Stimulated activated CD4-positive, alpha-beta T cell treated with anti-CD3 and anti-CD28 coated beads, Interleukin-15, amount 100 ng/mL, for 48 hours (primary cell): ENCODE measurements around the gene BLNK.

ENCODE experiments used
- DNase-seq, 2 donors: peaks; one replicate each; pipeline ENCODE4 v3.0.0-alpha.2; 2020; ENCODE audit warnings: low read depth in 2 of 2

BLNK gene

DNA sequence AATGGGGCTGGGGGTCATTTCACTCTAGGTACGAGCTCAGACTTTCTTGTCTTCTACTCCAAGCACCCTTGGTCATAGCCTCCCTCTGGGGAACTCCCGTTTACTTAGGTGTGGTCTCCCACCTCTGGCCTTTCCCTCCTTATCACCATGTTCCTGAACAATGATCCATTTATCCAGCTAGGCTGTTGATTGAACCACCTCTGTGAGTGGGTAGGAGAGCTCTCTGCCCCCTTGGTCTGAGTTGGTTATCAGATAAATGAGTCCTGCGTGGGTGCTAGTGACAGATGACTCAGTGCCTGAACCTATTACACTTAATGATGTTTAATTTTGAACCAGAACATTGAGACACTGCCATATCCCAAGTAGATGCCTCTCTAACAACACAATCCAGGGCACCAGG, 9.4 kb downstream of the BLNK start:
- no peak for DNase-seq

DNA sequence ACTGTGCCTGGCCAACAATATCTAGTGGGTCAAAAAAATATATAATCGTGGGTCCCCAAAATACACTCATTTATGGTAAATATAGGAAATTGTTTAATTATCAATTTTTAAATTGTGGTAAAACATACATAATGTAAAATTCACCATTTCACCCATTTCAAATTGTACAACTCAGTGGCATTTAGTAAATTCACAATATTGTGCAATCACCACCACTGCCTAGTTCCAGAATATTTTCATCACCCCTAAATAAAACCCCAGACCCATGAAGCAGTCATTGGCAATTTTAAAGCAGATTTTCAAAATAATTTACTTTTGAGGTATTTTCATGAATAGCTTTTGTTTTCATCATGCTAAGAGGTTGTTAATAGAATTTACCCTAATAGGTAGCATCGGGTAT, 10.2 kb downstream of the BLNK start:
- no peak for DNase-seq

DNA sequence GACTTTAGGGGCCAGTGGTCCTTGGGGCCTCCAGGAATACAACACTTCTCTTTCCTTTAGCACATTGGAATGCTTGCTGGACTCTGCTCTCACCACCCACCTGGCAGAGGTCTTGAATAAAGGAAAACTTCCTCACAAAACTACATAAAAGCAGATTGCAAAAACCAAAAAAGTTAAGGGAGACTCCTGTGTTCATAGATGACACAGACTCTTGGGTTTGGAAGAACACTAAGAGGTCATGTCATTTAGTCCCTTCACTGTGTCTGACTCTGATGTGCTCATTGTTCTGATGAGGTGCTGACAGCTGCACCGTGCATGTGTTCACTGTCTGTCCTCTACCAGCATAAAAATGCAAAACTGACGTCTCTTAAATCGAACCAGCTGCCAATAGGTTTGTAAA, 11.4 kb downstream of the BLNK start:
- no peak for DNase-seq

DNA sequence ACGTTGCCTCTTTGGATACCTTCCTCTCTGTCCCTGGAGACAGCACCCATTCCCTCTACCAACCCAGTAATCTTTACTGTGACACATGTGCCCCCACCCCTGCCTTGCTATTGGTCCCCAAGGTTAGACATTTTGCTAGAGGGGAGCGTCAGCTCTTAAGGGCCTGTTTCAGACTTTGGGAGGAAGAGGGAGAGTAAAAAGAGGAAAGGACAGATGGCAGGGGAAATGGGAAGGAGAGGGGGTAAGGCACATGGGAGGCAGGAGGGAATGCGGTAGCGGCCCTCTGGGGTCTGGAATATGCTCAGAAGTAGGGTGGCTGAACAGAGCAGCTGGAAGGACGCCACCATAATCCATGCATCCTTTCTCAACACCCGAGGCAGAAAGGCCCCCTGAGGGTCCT, 12.2 kb downstream of the BLNK start:
- DNase-seq: no peak

DNA sequence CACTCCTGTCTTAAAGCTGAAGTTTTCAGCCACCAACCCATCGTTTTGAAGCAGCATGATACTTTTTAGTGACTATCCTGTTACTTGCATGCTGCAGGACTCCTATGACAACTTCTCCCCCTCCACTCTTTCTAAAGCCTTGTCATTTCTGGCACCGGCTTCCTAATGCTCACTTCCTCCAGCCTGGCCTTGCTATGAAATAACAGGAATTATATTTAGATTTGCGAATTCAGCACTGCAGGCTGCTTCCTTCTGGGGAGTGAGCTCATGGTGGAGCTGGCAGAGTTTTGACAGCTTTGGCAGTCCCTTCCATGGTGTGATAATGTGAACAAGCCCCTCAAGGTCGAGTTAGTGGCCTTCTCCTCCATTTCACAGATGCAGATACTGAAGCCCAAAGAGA, 13.4 kb downstream of the BLNK start:
- no peak for DNase-seq

DNA sequence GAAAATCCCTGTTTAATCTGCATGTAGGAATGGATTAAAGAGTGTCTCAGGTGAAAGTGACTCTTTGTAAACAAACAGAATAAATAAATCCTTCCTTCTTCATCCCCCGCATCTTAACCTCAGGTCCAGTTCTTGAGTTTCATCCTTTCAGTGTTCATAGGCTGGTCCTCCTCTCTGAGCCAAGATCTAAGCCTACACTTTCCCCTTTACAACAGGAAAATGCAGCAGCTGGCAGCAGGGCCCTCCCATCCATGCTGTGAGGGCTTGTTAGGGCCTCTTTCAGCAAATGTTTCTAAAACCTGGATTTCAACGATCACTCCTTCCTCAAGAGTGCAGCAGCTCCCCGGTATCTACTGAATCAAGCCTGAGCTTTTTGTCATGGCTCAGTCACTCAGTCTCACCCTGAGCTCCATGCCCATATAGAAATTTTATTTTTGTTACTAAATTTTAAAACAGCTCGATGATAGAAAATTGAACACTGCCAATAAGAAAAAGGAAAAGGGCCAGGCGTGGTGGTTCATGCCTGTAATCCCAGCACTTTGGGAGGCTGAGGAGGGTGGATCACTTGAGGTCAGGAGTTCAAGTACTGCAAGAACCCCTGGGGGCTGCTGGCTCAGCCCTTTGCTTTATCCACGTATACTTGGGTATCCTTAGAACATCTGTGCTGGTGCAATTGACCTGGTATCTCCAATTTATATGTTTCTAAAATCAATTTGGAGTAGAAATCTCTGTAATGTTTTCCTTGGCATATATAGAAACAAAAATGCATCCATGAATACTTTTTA, 15.6 kb downstream of the BLNK start:
- DNase-seq: no peak

DNA sequence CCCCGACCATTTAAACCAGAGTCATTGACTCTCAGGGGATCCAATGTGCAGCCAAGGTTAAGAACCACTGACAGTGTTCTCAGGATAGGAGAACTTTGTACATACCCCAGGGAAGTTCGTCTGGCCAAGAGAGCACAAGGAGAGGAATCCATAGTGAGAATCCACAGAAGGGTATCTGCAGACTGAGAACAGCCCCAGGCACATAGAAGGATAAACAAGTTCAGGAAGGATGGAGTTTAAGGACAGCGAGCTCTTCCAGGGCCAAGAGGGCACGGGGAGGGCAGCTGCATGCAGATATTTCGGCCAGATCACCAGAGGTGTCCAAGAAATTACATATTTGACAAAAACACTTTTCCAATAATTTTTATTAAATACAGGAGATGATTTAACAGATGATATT, 16.4 kb downstream of the BLNK start:
- DNase-seq: no peak

DNA sequence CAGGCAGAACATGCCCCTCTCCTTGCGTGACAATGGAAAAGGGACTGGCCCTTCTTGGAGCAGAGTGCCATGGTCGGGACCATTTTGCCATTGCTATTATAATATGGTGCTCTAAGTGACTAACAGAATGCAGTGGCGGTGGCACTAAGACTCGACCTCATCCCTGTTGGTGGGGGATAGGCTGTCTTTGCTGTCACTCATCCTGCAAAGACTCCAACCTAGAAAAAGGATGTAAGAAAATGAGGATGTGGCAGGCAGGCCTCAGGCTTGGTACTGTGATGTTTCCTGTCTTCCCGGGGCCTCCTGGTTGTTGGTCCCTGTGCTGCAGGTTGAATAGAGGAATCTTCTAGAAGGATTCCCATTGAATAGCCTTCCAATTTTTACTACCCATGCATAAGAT, 18.6 kb downstream of the BLNK start:
- DNase-seq: no peak

DNA sequence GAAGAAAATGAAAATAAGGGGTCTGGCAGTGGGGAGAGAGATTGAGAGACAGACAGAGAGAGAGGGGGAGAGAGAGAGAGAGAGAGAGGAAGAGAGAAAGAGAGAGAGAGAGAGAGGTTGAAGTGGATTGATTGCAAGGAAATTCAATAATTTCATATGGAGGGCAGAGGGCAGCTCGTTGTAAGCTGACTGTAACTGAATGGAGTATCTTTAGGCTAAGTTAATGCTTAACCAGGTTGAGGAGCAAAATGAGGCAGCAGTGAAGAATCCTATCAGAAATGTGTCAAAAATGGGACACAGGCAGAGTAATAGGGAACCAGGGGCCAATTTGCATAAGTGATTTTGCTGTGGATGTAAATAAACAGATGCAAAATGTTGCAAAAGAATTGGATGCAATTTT, 21.0 kb downstream of the BLNK start:
- no peak for DNase-seq

DNA sequence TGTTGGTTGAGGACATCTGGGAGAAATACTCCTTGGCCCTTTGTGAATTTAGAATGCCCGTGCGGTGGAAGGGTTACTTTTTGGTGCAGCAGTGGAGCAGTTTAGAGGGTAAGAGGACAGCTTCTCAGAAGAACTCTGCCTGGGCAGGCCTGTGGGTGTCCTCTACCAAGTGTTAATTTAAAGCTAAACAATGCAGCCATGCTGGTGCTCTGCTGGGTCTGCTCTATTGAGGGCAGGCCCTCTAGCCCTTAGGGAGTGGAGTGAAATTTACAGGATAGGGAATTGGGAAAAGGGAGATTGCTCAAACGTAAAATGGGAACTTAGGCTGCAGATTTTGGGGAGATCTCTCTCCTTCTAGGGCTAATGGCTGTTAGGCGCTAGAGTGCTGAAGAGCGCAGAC, 22.1 kb downstream of the BLNK start:
- no peak for DNase-seq

DNA sequence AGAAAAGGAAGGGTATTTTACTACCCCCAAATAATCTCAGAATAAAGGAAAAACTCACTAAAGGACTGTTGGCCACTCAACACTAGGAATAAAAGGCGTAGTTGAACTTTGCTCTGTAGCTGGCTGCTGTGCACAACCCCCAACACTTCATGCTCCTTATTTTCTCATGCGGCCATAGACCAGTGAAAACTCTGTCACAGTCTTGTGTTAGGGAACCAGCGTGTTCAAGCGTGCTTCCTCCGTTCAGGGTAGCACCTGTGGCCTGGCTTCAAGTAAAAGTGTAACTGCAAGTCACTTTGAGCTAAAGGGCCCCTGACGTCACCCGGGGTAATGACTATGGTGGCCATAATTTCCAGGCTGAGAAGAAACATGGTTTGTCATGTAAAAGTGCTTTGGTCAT, 27.0 kb downstream of the BLNK start:
- DNase-seq: no peak

DNA sequence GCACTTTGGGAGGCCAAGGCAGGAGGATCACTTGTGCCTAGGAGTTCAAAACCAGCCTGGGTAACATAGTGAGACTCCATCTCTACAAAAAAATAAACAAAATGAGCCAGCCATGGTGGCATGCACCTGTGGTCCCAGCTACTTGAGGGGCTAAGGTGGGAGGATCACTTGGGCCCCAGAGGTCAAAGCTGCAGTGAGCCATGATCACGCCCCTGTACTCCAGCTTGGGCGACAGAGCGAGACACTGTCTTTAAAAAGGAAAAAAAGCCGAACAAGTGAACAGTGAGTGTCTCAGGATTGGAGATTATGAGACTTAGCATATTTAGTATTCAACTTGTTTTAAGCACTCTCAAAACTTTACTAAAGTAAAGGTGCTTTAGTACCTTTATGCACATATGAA, 28.1 kb downstream of the BLNK start:
- DNase-seq: no peak

DNA sequence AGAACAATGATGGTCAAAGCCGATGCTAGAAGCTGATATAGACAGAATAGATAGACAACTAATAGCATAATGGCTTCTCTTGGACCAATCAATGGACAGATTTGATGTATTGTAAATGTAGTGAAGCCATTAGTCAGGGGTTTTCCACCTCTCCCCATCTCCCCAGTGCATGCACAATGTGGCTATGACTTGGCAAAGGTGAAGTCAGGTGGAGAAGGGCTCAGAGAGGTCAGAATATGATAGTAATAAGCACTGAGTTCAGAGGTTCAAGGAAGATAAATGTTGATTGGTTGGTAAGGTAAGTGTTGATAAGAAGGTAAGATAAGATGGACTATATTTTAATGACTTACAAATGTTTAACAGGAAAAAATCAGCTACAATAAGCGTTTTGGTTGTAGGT, 28.5 kb downstream of the BLNK start:
- no peak for DNase-seq

DNA sequence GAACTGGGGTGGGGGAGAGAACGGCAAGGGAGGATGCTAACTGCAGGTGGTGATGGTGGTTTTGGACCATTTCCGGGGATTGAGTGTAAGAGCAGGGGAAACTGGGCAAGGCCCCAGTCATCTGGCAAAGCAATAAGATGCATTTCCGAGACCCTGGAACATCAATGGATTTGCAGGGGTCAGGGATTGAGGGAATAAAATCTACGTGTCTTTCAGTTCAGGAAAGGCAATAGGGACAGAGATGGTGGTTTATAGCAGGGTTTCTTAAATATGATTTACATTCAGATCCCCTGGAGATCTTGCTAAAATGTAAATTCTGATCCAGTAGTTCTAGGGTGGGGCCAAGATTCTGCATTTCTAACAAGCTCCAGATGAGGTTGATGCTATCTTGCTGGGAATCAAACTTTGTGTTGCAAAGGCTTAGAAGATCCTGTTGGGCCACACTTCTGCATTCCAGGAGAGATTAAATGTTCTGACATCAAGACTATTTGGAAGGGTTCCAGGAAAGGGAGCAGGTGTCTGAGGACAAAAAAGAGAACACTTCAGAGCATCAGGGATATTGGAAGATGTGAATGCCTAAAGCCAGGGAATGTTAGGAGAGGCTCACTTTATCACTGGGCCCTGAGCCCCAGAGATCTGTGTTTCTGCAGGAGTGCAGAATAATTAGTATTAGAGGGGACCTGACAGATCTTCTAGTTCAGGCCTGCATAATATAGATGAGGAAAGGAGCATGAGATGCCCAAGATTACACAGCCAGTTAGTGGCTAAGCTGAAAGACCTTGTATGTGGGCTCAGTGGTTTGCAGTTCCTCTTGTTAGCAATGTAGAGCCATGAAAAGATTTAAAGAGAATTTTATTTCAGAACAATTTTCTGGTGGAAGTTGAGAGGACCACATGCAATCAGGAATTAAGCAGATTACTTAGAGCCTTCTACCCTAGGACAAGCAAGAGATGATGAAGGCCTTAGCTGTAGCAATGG, 32.4 kb downstream of the BLNK start:
- no peak for DNase-seq

DNA sequence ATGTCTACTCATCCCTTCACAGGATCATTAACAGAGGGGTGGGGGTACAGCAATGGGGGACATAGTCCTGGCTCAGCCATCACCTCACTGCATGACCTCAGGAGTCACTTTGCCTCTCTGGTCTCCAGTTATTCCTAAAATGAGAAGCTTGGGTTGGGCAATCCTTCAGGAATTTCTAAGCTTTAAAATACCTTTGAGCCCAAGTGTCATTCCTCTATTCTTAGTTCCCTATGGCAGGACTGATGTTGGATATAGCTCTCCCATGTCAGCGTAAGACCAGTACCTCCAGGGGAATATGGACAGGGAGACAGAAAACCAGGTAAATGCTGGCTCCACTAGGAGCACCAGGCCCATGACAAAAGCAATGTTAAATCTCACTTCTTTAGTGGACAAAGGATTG, 34.5 kb downstream of the BLNK start:
- no peak for DNase-seq

DNA sequence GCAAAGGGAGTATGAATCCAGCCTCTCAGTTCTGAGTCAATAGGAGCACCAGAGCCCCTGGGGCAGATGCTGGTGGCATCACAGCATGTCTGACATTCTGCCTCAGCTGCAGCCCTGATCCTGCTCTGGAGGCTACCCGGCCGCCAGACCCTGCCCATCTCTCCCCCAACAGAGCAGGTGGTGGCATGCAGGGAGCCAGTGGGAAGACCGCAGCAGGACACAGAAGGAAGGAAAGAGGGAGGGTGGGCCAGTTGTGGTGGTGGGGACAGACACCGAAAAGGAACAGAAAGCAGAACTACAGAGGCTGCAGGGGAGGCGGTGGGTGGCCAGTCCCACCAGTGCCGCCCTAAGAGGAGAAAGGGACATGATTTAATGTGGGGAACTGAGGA, 35.3 kb downstream of the BLNK start:
- DNase-seq: no peak

DNA sequence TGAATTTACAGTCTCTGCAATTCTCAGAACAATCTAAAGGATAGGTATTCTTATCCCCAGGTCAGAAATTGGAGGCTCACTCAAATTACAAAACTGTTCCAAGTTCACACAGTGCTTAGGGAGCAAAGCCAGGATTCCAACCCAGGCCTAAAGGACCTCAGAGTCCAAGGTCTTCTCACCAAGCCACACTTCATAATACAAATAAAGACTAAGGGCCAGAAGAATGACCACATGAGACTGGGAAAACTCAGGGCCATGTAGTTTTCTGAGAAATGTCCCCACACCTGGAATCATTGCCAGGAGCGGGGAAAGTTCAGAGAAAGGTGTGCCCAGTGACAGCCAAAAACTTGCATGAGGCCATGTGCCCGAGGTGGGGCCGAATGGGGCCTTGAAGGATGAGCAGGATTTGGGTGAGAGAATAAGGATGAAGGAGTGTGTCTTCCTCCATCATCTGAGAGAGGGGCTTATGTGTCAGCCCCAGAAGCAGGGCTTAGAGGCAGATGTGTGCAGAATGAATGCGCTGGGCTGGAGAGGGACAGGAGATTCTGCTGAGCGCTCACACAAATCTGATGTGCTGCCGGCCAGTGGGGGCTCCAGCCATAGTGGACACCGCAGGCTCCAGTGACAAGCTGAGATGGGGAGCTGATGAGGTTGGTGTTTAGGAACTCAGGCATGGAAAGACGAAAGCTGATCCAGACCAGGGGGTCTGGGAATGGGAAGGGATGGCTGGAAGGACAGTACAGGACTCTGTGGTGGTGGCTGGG, 35.9 kb downstream of the BLNK start:
- DNase-seq: no peak

DNA sequence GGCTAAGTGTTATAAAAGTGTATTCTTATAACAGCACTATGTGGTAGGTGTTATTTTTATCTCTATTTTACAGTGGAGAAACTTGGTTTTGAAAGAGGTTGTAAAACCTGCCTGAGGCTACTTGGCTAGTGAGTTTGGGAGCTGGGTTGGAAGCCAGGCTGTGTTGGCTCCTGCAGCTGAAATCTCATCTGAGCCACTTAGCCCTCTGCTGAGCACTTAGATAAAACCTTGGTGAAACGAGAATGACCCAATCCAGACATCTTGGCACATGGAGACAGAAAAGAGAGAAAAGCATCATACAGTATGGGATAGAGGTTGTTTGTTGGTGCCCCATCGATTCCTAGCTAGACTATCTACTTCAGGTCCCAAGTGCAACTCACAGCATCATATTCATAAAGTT, 37.4 kb downstream of the BLNK start:
- DNase-seq: no peak

DNA sequence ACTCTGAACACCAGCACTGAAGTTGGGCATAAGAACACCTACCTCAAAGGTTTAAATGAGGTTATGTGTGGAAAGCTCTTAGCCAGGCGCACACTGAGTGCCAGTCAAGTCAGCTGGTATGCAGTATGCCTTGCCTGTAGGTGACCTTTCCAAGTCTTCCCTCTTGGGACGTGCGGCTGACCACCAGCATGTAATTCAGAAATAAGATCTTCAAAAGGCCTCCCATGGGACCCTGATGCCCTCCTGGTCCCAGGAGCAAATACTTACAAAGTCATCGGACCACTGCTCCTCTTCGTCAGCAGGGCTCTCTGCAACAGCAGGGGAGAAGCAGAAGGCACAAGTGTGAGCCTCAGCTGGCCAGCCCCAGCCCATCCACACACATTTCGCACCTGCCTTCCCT, 40.8 kb downstream of the BLNK start:
- no peak for DNase-seq

DNA sequence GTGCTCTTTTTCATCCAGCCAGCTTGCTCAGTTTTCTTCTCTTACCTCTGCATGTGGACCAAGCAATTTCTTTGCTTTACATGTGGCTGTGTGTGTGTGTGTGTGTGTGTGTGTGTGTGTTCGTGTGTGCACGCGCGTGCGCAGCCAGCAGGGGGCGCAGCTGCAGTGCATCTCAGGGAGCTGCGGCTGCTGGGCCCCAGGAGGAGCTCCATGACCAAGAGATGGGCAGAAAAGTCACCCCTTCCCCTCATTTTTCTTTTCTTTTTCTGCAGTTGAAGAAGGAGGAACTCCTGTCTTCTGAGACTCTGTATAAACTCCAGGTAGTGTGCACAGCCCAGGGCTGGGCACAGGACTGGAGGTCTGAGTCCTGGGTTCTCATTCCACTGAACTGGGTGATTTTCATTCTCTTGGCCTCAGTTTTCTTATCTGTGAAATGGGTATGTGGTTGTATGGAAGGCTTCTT, 41.8 kb downstream of the BLNK start:
- DNase-seq: peak; percentile 56 to 65

DNA sequence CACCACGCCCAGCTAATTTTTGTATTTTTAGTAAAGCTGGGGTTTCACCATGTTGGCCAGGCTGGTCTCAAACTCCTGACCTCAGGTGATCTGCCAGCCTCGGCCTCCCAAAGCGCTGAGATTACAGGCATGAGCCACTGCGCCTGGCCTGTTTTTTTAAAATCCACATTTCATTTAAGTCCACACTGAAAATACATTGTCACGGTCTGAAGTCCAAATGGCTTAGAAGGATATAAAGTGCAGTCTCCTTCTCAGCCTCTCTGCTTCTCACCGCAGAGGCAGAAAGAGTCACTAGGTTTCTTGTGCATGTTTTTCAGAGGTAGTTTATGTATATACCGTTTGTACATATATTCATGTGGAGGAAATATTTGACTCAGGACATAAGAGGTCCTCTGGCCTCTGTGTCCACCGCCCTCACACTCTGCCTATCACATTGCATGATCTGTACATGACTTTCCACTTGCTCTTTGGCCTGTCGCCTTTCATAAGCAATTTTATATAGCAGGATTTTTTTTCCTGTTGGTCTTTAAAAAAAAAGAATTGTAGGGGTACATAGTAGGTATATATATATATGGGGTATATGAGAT, 42.9 kb downstream of the BLNK start:
- no peak for DNase-seq

DNA sequence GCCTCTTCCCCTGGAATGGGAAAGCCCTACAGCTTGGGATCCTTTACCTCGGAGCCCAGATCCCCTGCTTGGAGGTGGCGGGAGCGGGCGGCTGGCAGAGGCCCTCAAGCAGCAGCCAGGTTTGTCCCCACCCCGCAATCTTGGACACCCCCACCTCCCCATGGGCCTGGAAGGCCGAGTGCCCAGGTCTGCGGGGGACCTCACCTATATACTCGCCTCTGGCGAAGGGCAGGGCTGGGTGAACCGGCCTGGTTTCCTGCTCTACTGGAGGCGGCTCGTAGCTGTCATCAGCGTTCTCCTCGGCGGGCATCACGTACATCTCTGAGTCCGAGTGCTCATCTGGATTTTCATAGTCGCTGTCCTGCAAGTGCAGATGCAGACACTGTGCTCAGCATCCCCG, 44.2 kb downstream of the BLNK start:
- no peak for DNase-seq
